Fibroblast of lung (primary cell): ENCODE measurements around the gene CRBN.

Experiments used
- EZH2 ChIP-seq: IDR thresholded peaks from 2 replicates; pipeline ENCODE4 v1.5.1; 2012; ENCODE audit warnings: low read length, control low read depth, mild to moderate bottlenecking; ENCODE audit errors: missing control alignments
- TF ChIP-seq, protein P1 (sequence below), 2 donors: IDR thresholded peaks in 1 of 2; conservative IDR thresholded peaks in 1 of 2; 1 replicate in 1 of 2; 2 replicates in 1 of 2; pipeline ENCODE4 v1.5.1; 2011 to 2012; ENCODE audit warnings: low read length in 2 of 2, control low read depth in 1 of 2, inconsistent platforms in 1 of 2, low read depth in 1 of 2, mild to moderate bottlenecking in 1 of 2

DNA sequence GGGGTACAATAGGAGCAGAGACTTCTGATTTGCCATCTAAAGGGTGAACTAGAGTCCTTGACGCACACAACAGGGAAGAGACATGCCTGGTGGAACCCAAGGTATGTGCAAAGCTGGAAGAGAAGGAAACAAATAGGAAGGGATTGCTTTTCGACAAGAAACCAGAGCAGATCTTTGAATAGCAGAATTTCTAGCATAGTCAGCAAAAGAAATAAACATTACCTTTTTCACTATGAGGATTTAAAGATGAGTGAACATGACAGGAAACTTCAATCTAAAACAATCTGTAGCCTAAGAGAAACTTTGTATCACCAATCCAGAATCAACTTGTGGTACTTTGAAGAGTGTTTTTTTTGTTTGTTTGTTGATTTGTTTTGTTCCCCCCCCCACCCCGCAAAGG is 74.2 kb downstream of the CRBN start:
- TF ChIP-seq, protein P1, sequence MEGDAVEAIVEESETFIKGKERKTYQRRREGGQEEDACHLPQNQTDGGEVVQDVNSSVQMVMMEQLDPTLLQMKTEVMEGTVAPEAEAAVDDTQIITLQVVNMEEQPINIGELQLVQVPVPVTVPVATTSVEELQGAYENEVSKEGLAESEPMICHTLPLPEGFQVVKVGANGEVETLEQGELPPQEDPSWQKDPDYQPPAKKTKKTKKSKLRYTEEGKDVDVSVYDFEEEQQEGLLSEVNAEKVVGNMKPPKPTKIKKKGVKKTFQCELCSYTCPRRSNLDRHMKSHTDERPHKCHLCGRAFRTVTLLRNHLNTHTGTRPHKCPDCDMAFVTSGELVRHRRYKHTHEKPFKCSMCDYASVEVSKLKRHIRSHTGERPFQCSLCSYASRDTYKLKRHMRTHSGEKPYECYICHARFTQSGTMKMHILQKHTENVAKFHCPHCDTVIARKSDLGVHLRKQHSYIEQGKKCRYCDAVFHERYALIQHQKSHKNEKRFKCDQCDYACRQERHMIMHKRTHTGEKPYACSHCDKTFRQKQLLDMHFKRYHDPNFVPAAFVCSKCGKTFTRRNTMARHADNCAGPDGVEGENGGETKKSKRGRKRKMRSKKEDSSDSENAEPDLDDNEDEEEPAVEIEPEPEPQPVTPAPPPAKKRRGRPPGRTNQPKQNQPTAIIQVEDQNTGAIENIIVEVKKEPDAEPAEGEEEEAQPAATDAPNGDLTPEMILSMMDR (conservative IDR thresholded peaks at IDR 0.05 in 1 of 2, IDR thresholded peaks at IDR 0.05 in 1 of 2; ENCODE audit: low read depth in 1 of 2, low read length in 2 of 2) = no peak
- TF ChIP-seq EZH2 = no peak
